Dermis microvascular lymphatic vessel endothelial cell (primary cell): ENCODE measurements around the gene RNF208. TPM values are rescaled to one million over a fixed set of nuclear protein-coding genes. Genes with fewer than 3 reads are reported as not detected.
A peak's percentile ranks its signal among the peaks of the same experiment; 100 is the strongest.
"Not testable (repeated sequence)": the region's sequence is repeated elsewhere in the genome, so short reads cannot be mapped to it uniquely, and the experiment has no call there.

Source experiments
- DNase-seq, 2 donors: peaks; one replicate each; pipeline versions ENCODE4 v3.0.0 to v3.0.0-alpha.2; 2010; ENCODE audit warnings: low read depth in 2 of 2
- total RNA-seq: library from RNA; depleted of rRNA; stranded (reverse); fragments of >200 nt; gene quantifications from 2 replicates; pipeline ENCODE4 v1.2.1, GENCODE V29; 2014

Gene RNF208
- total RNA-seq, 1 donor from 2014 or later = under 0.01 TPM

- DNase-seq = no peak
These were observed 31.9 kb upstream of the RNF208 start for GRCh38 chr9:137253717-137254623.

- DNase-seq = no peak
These were observed 30.8 kb upstream of the RNF208 start for GRCh38 chr9:137252555-137253506.

DNA sequence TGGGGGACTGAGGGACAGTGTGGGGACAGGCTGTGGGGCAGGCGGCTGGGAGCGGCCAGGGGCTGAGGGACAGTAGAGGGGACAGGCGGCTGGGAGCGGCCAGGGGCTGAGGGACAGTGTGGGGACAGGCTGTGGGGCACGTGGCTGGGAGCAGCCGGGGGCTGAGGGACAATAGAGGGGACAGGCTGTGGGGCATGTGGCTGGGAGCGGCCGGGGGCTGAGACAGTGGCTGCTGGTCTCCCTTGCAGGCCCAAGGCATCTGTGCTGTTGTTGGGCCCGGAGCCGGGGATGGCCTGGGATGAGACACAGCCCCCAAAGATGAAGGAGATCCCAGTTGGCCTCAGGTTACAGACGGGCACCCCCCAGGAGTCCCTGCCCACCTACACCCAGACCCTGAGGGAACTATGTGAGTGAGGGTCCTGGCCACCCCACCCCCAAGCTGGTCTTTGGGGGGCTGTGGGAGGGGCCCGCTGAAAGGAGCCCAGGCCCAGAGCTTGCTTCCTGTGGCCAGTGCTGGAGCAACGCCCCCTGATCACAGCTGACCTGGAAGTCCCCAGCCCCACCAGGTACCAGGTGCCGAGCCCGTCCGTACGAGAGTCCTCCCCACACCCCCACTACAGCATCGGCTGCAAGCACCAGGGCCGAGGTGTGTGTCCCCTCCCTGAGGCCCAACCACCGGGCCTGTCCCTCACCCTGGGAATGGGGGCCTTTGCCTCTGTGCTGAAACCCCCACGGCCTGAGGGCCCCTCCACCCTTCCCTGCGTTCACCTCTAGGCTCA lies 29.6 kb upstream of the RNF208 start:
- no peak for DNase-seq

- no peak for DNase-seq
These were observed 29.1 kb upstream of the RNF208 start, which contains the start of gene STPG3 for GRCh38 chr9:137251194-137251461. Gene STPG3 (plus strand): TSS chr9:137251286. CDS start chr9:137251287, 1 bp downstream.

DNA sequence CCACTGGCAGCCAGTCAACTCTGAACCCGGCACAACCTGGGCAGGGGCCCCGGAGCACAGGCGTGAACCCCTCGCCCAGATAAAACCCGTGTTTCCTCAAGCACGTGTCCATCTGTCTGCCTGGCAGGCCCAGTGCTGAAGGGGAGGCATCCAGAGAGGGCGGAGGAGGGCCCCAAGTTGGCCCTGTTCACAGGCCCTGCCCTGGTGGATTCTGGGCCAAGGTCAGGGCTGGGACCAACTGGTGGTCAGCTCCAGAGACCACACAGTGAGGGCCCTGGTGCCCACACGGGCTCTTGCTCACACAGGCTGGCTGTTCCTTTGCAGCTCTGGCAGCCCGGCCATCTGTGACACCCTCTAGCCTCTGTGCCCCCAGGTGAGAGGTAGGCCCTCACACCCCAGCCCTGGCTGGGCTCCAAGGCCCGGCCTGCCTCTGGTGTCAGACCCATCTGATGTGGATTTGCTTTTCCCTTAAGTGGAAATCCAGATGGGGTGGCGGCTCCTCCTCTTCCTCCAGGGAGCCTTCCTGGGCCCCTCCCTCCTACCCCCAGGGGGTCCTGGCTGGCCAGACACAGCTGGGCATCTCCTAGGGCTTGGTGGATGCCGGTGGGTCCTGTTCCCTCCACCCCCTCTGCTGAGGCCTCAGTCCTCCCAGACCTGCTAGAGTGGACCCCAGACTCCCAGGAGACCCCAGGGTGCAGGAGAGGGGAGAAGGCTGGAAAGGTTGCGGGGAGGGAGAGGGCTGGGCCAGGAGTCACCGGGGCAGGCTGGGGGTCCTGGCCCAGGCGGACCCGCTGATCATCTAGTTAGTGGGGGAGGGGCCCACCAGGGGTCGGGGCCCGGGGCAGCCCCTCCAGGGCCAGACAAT lies 28.5 kb upstream of the RNF208 start:
- no peak for DNase-seq

DNA sequence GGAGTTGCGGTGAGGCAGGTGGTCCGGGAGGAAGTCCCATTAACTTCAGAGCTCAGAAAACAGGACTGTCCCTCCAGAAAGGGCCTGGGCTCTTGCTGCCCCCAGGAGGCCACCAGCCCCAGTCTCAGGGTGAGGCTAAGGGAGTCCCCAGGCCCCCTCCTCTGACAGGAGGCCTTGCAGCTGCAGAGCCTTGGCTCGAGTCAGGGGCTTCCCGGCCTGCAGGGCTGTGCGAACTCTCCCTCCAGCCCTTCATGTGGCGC lies 25.8 kb upstream of the RNF208 start:
- no peak for DNase-seq

- DNase-seq = no peak
These were observed 25.3 kb upstream of the RNF208 start for GRCh38 chr9:137247135-137247915.

DNA sequence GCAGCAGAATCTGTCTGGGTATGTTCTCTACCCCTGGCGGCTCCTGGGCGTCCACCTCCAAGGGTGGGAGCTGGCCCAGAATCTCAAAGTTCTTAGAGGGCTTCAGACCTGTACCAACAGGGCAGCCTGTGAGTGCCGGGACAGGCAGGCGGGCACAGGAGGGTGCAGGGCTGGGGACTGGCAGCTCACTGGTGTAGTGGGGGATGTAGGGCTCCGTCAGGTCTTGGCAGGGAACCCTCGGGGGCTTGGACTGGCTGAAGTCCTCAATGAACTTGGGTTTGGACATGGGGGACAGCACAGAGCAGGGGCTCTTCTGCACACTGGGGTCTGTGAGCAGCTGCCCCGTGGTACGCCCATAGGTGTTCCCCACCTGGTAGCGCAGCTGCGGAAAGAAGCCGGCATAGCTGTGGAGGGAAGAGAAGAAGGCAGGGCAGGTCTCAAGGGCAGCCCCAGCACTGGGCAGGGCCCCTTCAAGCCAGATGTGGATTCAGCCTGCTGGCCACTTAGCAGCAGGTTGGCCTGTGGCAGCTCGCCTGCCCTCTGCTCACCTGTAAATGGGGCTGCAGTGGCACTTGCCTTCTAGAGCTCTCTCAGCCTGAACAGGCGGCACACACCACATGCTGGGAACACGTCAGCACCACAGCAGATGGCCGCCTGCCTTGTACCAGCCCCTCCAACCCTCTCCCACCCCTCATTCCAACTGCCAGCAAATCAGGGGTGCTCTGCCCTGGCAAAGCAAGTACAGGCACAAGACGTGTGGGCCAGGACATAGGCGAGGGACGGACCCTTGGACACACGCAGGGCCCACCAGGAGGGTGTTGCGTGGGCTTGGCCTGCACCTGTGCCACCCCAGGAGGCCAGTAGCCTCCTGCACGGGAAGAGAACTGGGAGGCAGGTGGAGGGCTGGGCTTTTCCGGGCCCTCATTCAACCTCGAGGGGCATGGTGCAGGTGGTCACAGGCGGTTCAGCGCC lies 23.7 kb upstream of the RNF208 start:
- no peak for DNase-seq

- DNase-seq = peak; percentile 71 to 72
These were observed 22.7 kb upstream of the RNF208 start for GRCh38 chr9:137244486-137245449.

GRCh38 chr9:137243626-137244485 lies 21.8 kb upstream of the RNF208 start:
- DNase-seq = peak in 1 of 2 donors; percentile 29

DNA sequence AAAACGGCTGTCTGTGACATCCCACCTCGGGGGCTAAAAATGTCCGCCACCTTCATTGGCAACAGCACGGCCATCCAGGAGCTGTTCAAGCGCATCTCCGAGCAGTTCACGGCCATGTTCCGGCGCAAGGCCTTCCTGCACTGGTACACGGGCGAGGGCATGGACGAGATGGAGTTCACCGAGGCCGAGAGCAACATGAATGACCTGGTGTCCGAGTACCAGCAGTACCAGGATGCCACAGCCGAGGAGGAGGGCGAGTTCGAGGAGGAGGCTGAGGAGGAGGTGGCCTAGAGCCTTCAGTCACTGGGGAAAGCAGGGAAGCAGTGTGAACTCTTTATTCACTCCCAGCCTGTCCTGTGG lies 21.2 kb upstream of the RNF208 start:
- not testable (repeated sequence) for DNase-seq

GRCh38 chr9:137242269-137243203 lies 20.5 kb upstream of the RNF208 start:
- no peak for DNase-seq

DNA sequence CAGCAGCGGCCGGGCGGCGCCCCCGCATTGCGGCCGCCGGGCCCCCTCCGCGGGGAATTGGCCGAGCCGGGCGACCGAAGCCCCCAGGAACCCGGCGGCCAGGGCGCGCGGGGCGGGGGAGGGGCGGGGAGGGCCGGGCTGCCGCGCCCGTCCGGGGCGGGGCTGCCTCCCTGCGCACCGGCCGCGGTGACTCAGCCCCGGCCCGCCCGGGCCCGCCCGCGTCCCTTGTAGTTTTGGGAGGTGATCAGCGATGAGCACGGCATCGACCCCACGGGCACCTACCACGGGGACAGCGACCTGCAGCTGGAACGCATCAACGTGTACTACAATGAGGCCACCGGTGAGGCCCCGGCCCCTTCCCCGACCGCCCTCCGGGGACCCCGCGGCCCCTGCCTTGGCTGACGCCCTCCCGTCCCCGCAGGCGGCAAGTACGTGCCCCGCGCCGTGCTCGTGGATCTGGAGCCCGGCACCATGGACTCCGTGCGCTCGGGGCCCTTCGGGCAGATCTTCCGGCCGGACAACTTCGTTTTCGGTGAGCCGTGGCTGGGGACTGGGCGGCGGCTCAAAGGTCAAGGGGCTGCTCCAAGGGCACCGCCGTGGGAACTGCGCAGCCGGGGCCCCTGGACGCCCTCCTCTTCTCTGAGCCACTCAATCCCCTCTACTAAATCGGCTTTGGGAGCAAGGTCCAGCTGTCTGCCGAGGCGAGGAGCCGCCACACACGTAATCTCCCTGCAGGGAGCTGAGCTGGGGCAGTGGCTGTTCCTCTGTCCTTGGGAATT lies 19.6 kb upstream of the RNF208 start:
- peak in 1 of 2 donors; percentile 56 for DNase-seq

GRCh38 chr9:137240841-137241489 lies 18.9 kb upstream of the RNF208 start, which contains the start of gene TUBB4B:
Gene TUBB4B (plus strand): TSS chr9:137241287. CDS start chr9:137241361, 74 bp downstream.
- DNase-seq = peak; percentile 100
